ENCODE results near the gene MGARP. TPM values are rescaled to one million over a fixed set of nuclear protein-coding genes. Genes with fewer than 3 reads are reported as not detected.

Gene MGARP
- total RNA-seq, 4 donors from 2014 or later, result 0.63 to 20.6 (median 7.5) TPM

GRCh38 chr4:139229534-139230039 is 50.4 kb downstream of the MGARP start:
- no peak for TF ChIP-seq CTCF (IDR thresholded peaks at IDR 0.05)
- peak; percentile 68 for ATAC-seq (ENCODE audit: low FRiP score)
- no peak for DNase-seq (ENCODE audit: low spot score)

GRCh38 chr4:139227729-139228404 is 52.2 kb downstream of the MGARP start:
- ATAC-seq (ENCODE audit: low FRiP score), result no peak
- DNase-seq (ENCODE audit: low spot score), result no peak
- TF ChIP-seq CTCF (IDR thresholded peaks at IDR 0.05), result no peak

GRCh38 chr4:139223682-139224317 is 56.2 kb downstream of the MGARP start:
- DNase-seq (ENCODE audit: low spot score) (no peak), ATAC-seq (ENCODE audit: low FRiP score) (no peak)
- TF ChIP-seq CTCF (IDR thresholded peaks at IDR 0.05), result no peak

GRCh38 chr4:139222215-139222614 is 57.8 kb downstream of the MGARP start:
- no peak for ATAC-seq (ENCODE audit: low FRiP score)
- TF ChIP-seq CTCF (IDR thresholded peaks at IDR 0.05), result no peak
- no peak for DNase-seq (ENCODE audit: low spot score)

- no peak for TF ChIP-seq CTCF (IDR thresholded peaks at IDR 0.05)
- no peak for DNase-seq (ENCODE audit: low spot score)
- ATAC-seq (ENCODE audit: low FRiP score), result no peak
These were observed 58.3 kb downstream of the MGARP start for GRCh38 chr4:139221687-139222086.

- TF ChIP-seq CTCF (IDR thresholded peaks at IDR 0.05), result no peak
- ATAC-seq (ENCODE audit: low FRiP score) (no peak), DNase-seq (ENCODE audit: low spot score) (no peak)
These were observed 60.5 kb downstream of the MGARP start for GRCh38 chr4:139219450-139220055.

Small RNAs within 50 kb of the gene (small RNA-seq; reads per million reads assigned to genes)
- gene RNU6-1074P (not detected), gene RNU6-1214P (not detected), gene RNU6-506P (not detected)

Other genes with a start within 250 kb of the MGARP start
- gene ELF2, start 103.0 kb downstream of the MGARP start, total RNA-seq, result 10 to 100 TPM; 39.0 to 89.5 (median 48.7) TPM
- 10 to 100 TPM; 25.7 to 70.9 (median 32.0) TPM for gene NAA15, start 21.3 kb upstream of the MGARP start, total RNA-seq
- gene NDUFC1, start 22.3 kb upstream of the MGARP start, total RNA-seq, result 10 to 100 TPM; 23.9 to 34.5 (median 29.7) TPM
- 10 to 100 TPM in 2 of 4 donors, 1 to 10 TPM in 2; 7.4 to 14.8 (median 10.6) TPM for gene RAB33B, start 173.9 kb upstream of the MGARP start, total RNA-seq

All from omental fat pad (tissue), 4 donors.